Breast epithelium (tissue), 4 donors: ENCODE measurements around the gene SH2D2A. TPM values are rescaled to one million over a fixed set of nuclear protein-coding genes. Genes with fewer than 3 reads are reported as not detected.

Experiments
- DNase-seq, 2 donors: peaks; one replicate each; pipeline ENCODE4 v3.0.0-alpha.2; 2019; ENCODE audit warnings: low spot score in 2 of 2
- H3K27ac ChIP-seq, 2 donors: fragments of 200-600 bp; sonication (generic) in 1 of 2; one replicate each; pipeline ENCODE4 v1.5.1; 2016 to 2019; ENCODE audit warnings: mild to moderate bottlenecking in 1 of 2
- H3K27me3 ChIP-seq, 2 donors: fragments of 200-600 bp; sonication (generic) in 1 of 2; one replicate each; pipeline versions ENCODE4 v1.5.1 to v1.6.0; 2017 to 2019; ENCODE audit warnings: control low read depth in 1 of 2, mild to moderate bottlenecking in 1 of 2
- H3K36me3 ChIP-seq: fragments of 200-600 bp; one replicate; pipeline ENCODE4 v1.5.1; 2019
- H3K4me1 ChIP-seq, 2 donors: fragments of 200-600 bp; sonication (generic); one replicate each; pipeline ENCODE4 v1.5.1; 2016 to 2019; ENCODE audit warnings: control low read depth in 1 of 2
- H3K4me3 ChIP-seq, 3 donors: fragments of 200-600 bp; sonication (generic); 1 replicate in 2 of 3; 2 replicates in 1 of 3; pipeline ENCODE4 v1.5.1; 2016 to 2019; ENCODE audit warnings: mild to moderate bottlenecking in 3 of 3, moderate library complexity in 2 of 3
- H3K9me3 ChIP-seq, 2 donors: fragments of 200-600 bp; sonication (generic) in 1 of 2; one replicate each; pipeline ENCODE4 v1.5.1; 2016 to 2019; ENCODE audit warnings: control low read depth in 1 of 2
- POLR2A ChIP-seq: fragments of 450-650 bp; IDR thresholded peaks from one replicate; pipeline ENCODE4 v1.6.1; 2016; ENCODE audit warnings: antibody characterized with exemption, mild to moderate bottlenecking, moderate library complexity
- POLR2AphosphoS5 ChIP-seq, 3 donors: sonication (generic); formaldehyde crosslinking; IDR thresholded peaks; one replicate each; pipeline ENCODE4 v1.6.1; 2017; ENCODE audit warnings: antibody characterized with exemption in 3 of 3
- intact Hi-C: fragments of 100-400 bp; cut with DNase I; formaldehyde crosslinking; loops from one replicate; pipeline ENCODE4 v1.15.1; 2023; ENCODE audit warnings: low total_unique reads
- total RNA-seq, 3 donors: library from RNA; depleted of rRNA; stranded (reverse); fragments of >200 nt; gene quantifications; one replicate each; pipeline ENCODE4 v1.1.0, GENCODE V29; 2016
- TF ChIP-seq, protein P1 (sequence below), 3 donors: fragments of 450-650 bp; IDR thresholded peaks; one replicate each; pipeline ENCODE4 v1.5.1; 2016 to 2017; ENCODE audit warnings: antibody characterized with exemption in 3 of 3, mild to moderate bottlenecking in 3 of 3, moderate library complexity in 3 of 3

Gene SH2D2A
- total RNA-seq, 3 donors from 2014 or later = 4.6 to 5.4 TPM; not detected in 1

DNA sequence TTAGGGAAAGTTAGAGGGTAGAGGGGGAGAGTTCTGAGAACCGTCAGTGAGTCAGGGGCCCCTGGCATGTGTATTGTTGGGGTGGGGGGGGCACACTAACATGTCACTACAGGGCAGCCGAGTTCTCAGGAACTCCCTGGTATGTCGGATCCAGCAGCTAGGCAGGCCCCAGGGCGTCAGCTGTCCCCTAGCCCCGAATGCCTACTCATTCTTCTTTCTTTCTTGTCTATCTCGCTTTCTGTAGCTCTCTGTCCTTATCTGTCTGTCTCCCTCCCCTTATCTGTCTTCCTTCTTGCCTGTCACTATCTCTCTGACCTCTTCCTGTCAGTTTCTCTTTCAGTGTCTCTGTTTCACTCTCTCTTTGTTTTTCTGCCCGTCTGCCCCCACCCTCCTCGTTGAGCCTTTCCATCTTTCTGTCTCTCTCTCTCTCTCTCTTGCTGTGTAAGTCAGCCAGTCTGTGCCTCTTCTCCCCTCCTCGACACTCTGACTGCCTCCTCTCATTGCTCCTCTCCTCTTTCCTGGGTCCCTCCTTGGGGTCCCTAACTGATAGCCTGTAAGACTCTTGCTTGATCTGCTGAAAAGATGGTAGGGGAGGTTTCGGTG, 46.5 kb upstream of the SH2D2A start:
- TF ChIP-seq POLR2AphosphoS5 (IDR thresholded peaks at IDR 0.05) = no peak
- TF ChIP-seq POLR2A = no peak
- TF ChIP-seq, protein P1, sequence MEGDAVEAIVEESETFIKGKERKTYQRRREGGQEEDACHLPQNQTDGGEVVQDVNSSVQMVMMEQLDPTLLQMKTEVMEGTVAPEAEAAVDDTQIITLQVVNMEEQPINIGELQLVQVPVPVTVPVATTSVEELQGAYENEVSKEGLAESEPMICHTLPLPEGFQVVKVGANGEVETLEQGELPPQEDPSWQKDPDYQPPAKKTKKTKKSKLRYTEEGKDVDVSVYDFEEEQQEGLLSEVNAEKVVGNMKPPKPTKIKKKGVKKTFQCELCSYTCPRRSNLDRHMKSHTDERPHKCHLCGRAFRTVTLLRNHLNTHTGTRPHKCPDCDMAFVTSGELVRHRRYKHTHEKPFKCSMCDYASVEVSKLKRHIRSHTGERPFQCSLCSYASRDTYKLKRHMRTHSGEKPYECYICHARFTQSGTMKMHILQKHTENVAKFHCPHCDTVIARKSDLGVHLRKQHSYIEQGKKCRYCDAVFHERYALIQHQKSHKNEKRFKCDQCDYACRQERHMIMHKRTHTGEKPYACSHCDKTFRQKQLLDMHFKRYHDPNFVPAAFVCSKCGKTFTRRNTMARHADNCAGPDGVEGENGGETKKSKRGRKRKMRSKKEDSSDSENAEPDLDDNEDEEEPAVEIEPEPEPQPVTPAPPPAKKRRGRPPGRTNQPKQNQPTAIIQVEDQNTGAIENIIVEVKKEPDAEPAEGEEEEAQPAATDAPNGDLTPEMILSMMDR (IDR thresholded peaks at IDR 0.05) = no peak
- H3K27me3 ChIP-seq = peaks cover 0 to 72% of the 10 kb centered on the region in 2 donors
- no peak overlapping the region for H3K27ac ChIP-seq
- no peaks in the 10 kb centered on the region for H3K36me3 ChIP-seq
- intact Hi-C loops = loop anchor here (10.0 kb wide), 1 partner anchor 138 kb away; the partner anchor contains the start of genes ISG20L2 and METTL25B
- H3K4me3 ChIP-seq = no peak overlapping the region
- no peak for DNase-seq
- no peaks in the 10 kb centered on the region for H3K9me3 ChIP-seq
- H3K4me1 ChIP-seq = peaks cover 7 to 14% of the 10 kb centered on the region in 2 donors

DNA sequence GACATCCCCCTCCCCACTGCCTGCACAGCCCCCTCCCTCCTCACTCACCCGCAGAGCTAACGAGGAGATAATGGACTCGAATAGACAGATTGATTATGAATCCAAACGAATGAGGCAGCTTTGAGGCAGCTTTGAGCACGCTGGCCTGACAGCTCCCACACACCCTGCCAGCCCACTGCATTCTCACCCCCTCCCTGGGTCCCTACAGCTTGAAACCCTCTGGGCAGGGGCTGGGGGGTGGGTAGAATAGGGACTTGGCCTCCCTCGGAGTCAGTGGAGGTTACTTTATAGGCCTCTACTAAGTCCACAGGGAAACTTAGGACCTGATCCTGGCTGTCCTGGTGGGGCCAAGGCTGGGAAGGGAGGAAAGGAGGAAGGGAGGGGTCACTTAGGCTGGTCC, 45.9 kb upstream of the SH2D2A start:
- Histone ChIP-seq H3K27me3 (peaks cover 0 to 72% of the 10 kb centered on the region in 2 donors), H3K9me3 (no peaks in the 10 kb centered on the region), H3K4me1 (peaks cover 7 to 14% of the 10 kb centered on the region in 2 donors), H3K4me3 (no peak overlapping the region), H3K36me3 (no peaks in the 10 kb centered on the region), H3K27ac (no peak overlapping the region)
- intact Hi-C loops = loop anchor here (10.0 kb wide), 1 partner anchor 138 kb away; the partner anchor contains the start of genes ISG20L2 and METTL25B
- no peak for DNase-seq
- TF ChIP-seq, protein P1 (IDR thresholded peaks at IDR 0.05) = no peak
- TF ChIP-seq POLR2AphosphoS5 (IDR thresholded peaks at IDR 0.05) = no peak
- TF ChIP-seq POLR2A = no peak

DNA sequence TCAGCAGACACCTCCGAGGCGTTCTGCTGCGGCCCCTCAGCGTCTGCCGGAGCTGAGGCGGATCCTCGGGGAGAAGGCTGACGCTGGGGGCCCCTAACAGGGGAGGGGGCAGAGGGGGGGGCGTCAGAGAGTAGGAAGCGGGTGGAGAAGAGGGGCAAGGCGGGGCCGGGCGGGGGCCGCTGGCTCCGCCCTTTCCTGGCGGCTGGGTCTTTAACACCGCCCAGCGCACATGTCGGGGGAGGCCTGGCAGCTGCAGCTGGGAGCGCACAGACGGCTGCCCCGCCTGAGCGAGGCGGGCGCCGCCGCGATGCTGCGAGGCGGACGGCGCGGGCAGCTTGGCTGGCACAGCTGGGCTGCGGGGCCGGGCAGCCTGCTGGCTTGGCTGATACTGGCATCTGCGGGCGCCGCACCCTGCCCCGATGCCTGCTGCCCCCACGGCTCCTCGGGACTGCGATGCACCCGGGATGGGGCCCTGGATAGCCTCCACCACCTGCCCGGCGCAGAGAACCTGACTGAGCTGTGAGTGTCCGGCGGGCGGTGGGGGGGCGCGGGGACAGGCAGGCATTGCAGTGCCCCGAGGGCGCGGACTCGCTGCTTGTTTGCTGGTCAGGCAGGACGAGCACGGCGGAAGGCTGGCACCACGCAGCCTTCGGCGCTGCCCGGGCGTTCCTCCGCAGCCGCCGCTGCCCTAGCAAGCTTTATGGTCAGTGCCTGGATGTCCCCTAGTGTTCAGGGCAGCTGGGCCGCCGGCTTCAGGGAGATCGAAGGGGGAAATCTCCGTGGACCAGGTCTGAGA, 44.2 kb upstream of the SH2D2A start, which contains the start of gene NTRK1:
TSS of gene NTRK1 (plus strand) at position 238 of the 796 bp plus-strand sequence. CDS start at position 308, 70 bp downstream.
- TF ChIP-seq, protein P1 (IDR thresholded peaks at IDR 0.05) = no peak
- no peak for TF ChIP-seq POLR2AphosphoS5 (IDR thresholded peaks at IDR 0.05)
- no peak for TF ChIP-seq POLR2A
- no peak for DNase-seq
- Histone ChIP-seq H3K9me3 (no peaks in the 10 kb centered on the region), H3K27me3 (peaks cover 0 to 67% of the 10 kb centered on the region in 2 donors), H3K4me1 (peaks cover 7 to 14% of the 10 kb centered on the region in 2 donors), H3K4me3 (peak within 1 kb of the TSS; percentile 30 to 64 (median 47)), H3K27ac (peak within 1 kb of the TSS in 1 of 2 donors; percentile 63), H3K36me3 (no peaks in the 10 kb centered on the region)
- intact Hi-C loops = loop anchor here (10.0 kb wide), 1 partner anchor 136 kb away; the partner anchor contains the start of genes ISG20L2 and METTL25B

DNA sequence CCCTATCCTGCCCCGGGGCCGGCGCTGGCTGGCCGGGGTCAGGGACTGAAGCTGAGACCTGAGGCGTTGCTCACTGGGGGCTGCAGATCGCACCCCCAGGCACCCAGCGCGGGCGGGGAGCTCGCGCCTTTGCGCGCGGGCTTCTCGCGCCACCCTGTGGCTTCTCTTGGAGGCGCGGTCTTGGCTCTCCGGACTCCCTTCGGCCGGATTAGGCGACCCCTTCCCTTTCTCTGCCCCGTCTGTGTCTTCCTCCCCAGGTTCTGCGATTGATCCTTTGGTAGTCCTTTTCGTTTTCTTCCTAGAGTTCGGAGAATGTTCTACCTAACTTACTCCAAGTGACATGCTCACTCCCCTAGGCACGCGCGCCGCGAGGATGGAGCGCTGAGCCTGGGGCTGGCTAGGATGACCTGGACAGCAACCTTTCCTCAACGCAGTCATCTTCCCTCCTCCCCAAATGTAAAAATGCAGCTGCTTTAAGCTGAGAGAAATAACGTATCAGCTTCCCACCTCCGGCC, 43.5 kb upstream of the SH2D2A start:
- Histone ChIP-seq H3K27me3 (peaks cover 0 to 67% of the 10 kb centered on the region in 2 donors), H3K9me3 (no peaks in the 10 kb centered on the region), H3K36me3 (no peaks in the 10 kb centered on the region), H3K4me3 (peak overlapping the region; percentile 30 to 64 (median 47)), H3K27ac (peak overlapping the region in 1 of 2 donors; percentile 63), H3K4me1 (peaks cover 7 to 14% of the 10 kb centered on the region in 2 donors)
- TF ChIP-seq, protein P1 (IDR thresholded peaks at IDR 0.05) = peak; percentile 41 to 65 (median 62)
- TF ChIP-seq POLR2AphosphoS5 (IDR thresholded peaks at IDR 0.05) (no peak), POLR2A (no peak)
- intact Hi-C loops = loop anchor here (10.0 kb wide), 1 partner anchor 135 kb away; the partner anchor contains the start of genes ISG20L2 and METTL25B
- DNase-seq = no peak
